Suprapubic skin (tissue), 3 donors: ENCODE data around the gene CYP4F12.

Experiments used
- CTCF ChIP-seq, 2 donors: fragments of 200-600 bp in 1 of 2; fragments of 450-650 bp in 1 of 2; sonication (generic) in 1 of 2; IDR thresholded peaks; one replicate each; pipeline ENCODE4 v1.5.1; 2016 to 2019; ENCODE audit warnings: antibody characterized with exemption in 2 of 2, mild to moderate bottlenecking in 1 of 2, moderate library complexity in 1 of 2
- POLR2AphosphoS5 ChIP-seq, 3 donors: sonication (generic); formaldehyde crosslinking; IDR thresholded peaks; one replicate each; pipeline ENCODE4 v1.6.1; 2017; ENCODE audit warnings: antibody characterized with exemption in 3 of 3

GRCh38 chr19:15683411-15683810, 10.5 kb downstream of the CYP4F12 start:
- TF ChIP-seq CTCF (IDR thresholded peaks at IDR 0.05) (no peak), POLR2AphosphoS5 (IDR thresholded peaks at IDR 0.05) (no peak)
